Measurements from ENCODE around the gene S100A13.

DNA sequence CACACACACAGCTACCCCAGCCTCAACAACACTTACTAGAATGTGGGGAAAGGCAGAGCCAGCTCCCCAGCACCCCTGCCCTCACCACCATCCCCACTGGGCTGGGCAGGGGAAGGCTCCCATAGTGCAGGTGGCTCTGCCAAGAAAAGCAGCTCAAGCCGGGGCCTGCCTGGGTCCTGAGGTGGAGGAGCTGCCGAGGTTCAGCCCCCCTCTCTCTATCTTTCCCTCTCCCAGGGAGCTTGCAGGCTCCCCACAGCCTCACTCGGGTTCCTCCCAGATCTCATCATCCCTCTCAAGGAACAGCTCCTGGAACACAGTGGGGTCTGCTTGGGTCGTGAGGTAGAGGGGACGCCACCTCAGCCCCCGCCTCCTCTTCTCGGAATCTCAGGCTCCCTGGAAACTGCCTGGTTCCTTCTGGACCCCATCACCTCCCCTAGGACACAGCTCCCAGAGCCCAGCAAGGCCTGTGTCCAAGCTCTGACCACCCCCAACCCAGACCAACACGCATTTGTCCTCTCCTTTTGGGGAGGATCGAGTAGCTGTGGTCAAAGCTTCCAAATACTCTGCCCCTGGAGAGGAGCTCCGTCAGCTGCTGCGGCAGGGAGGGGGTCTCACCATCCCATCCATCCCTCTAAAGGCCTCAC, 15.1 kb downstream of the S100A13 start:
- no peak for TF ChIP-seq POLR2A (IDR thresholded peaks at IDR 0.05)
- TF ChIP-seq, protein P1, sequence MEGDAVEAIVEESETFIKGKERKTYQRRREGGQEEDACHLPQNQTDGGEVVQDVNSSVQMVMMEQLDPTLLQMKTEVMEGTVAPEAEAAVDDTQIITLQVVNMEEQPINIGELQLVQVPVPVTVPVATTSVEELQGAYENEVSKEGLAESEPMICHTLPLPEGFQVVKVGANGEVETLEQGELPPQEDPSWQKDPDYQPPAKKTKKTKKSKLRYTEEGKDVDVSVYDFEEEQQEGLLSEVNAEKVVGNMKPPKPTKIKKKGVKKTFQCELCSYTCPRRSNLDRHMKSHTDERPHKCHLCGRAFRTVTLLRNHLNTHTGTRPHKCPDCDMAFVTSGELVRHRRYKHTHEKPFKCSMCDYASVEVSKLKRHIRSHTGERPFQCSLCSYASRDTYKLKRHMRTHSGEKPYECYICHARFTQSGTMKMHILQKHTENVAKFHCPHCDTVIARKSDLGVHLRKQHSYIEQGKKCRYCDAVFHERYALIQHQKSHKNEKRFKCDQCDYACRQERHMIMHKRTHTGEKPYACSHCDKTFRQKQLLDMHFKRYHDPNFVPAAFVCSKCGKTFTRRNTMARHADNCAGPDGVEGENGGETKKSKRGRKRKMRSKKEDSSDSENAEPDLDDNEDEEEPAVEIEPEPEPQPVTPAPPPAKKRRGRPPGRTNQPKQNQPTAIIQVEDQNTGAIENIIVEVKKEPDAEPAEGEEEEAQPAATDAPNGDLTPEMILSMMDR (IDR thresholded peaks at IDR 0.05): no peak

Data from right lobe of liver (tissue), 4 donors.